ENCODE measurements around the gene DGKQ. TPM values are rescaled to one million over a fixed set of nuclear protein-coding genes. Genes with fewer than 3 reads are reported as not detected.
A peak's percentile ranks its signal among the peaks of the same experiment; 100 is the strongest.

DGKQ gene
- total and polyA plus RNA-seq, 10 donors, result 6.3 to 26.3 (median 16.1) TPM

DNA sequence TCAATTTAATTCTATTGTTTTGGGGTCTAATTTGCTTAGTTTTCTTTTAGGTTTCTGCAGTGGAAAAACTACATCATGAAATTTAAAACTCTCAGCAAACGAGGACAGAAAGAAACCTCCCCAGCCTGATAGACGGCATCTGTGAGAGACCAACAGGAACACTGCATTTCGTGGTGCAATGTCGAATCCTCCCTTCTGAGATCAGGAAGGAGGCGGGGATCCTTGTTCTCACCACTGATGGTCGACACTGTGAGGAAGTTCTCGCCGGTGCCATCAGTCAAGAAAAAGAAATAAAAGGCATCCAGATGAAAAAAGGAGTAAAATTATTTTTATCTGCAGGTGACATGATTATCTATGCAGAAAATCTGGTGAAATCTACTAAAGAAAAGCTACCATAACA, 57.8 kb downstream of the DGKQ start:
- intact Hi-C loops (cut with DNase I; ENCODE audit: low total_unique reads), result no loop called here
- peak overlapping the region in 5 of 8 donors; percentile 25 to 58 (median 30) for H3K27ac ChIP-seq
- 6 to 15% (median 12%) methylated on average over 8 of the region's 8 CpGs for WGBS, 5 donors
- DNase-seq, result peak; percentile 47
- peaks cover 8 to 70% (median 37%) of the 10 kb centered on the region in 6 donors for H3K4me1 ChIP-seq
- H3K9me3 ChIP-seq, result peaks cover 0 to 6% (median 0%) of the 10 kb centered on the region in 8 donors
- H3K27me3 ChIP-seq (replicated peaks in 1 of 7), result no peaks in the 10 kb centered on the region
- H3K4me3 ChIP-seq, result peak overlapping the region in 1 of 8 donors; percentile 46
- TF ChIP-seq CTCF (IDR thresholded peaks at IDR 0.05 in 8 of 11, conservative IDR thresholded peaks at IDR 0.05 in 3 of 11) (no peak), POLR2AphosphoS5 (IDR thresholded peaks at IDR 0.05) (no peak), POLR2A (IDR thresholded peaks at IDR 0.05) (no peak)
- peaks cover 0 to 30% (median 28%) of the 10 kb centered on the region in 6 donors for H3K36me3 ChIP-seq

GRCh38 chr4:915041-915474, 58.3 kb downstream of the DGKQ start:
- peak overlapping the region in 1 of 8 donors; percentile 46 for H3K4me3 ChIP-seq

DNA sequence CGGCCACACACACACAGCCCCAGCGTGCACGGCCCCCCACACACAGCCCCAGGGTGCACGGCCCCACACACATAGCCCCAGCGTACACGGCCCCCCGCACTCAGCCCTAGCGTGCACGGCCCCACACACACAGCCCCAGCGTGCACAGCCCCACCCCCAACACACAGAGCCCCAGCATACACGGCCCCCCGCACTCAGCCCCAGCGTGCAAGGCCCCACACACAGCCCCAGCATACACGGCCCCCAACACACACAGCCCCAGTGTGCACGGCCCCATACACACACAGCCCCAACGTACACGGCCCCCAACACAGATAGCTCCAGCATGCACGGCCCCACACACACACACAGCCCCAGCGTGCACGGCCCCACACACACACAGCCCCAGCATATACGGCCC, 58.8 kb downstream of the DGKQ start:
- peak; percentile 22 for DNase-seq
- Histone ChIP-seq H3K36me3 (peaks cover 0 to 40% (median 36%) of the 10 kb centered on the region in 6 donors), H3K9me3 (peaks cover 0 to 6% (median 0%) of the 10 kb centered on the region in 8 donors), H3K4me1 (peaks cover 8 to 59% (median 28%) of the 10 kb centered on the region in 6 donors), H3K27ac (no peak overlapping the region), H3K4me3 (no peak overlapping the region), H3K27me3 (replicated peaks in 1 of 7) (no peaks in the 10 kb centered on the region)
- intact Hi-C loops (cut with DNase I; ENCODE audit: low total_unique reads), result no loop called here
- TF ChIP-seq POLR2AphosphoS5 (IDR thresholded peaks at IDR 0.05) (no peak), POLR2A (IDR thresholded peaks at IDR 0.05) (no peak), CTCF (IDR thresholded peaks at IDR 0.05 in 8 of 11, conservative IDR thresholded peaks at IDR 0.05 in 3 of 11) (no peak)
- 80 to 93% (median 86%) methylated on average over 6 to 21 of the region's 21 CpGs for WGBS, 5 donors

More at GRCh38 chr4:915041-915474, 58.3 kb downstream of the DGKQ start:
- Histone ChIP-seq H3K9me3 (peaks cover 0 to 6% (median 0%) of the 10 kb centered on the region in 8 donors), H3K27me3 (replicated peaks in 1 of 7) (no peaks in the 10 kb centered on the region), H3K4me1 (peaks cover 8 to 64% (median 33%) of the 10 kb centered on the region in 6 donors), H3K27ac (peak overlapping the region in 5 of 8 donors; percentile 25 to 58 (median 30)), H3K36me3 (peaks cover 0 to 35% (median 30%) of the 10 kb centered on the region in 6 donors)
- WGBS, 5 donors, result 37 to 43% (median 40%) methylated on average over 12 to 20 of the region's 20 CpGs
- peak; percentile 74 for DNase-seq
- intact Hi-C loops (cut with DNase I; ENCODE audit: low total_unique reads), result no loop called here
- TF ChIP-seq CTCF (IDR thresholded peaks at IDR 0.05 in 8 of 11, conservative IDR thresholded peaks at IDR 0.05 in 3 of 11) (no peak), POLR2A (IDR thresholded peaks at IDR 0.05) (no peak), POLR2AphosphoS5 (IDR thresholded peaks at IDR 0.05) (peak in 2 of 3 donors; percentile 12 to 26)

- 89 to 96% (median 92%) methylated on average over 4 of the region's 4 CpGs for WGBS, 5 donors
- no peak for TF ChIP-seq POLR2AphosphoS5 (IDR thresholded peaks at IDR 0.05)
- TF ChIP-seq POLR2A (IDR thresholded peaks at IDR 0.05), result no peak
- TF ChIP-seq CTCF (IDR thresholded peaks at IDR 0.05 in 8 of 11, conservative IDR thresholded peaks at IDR 0.05 in 3 of 11), result no peak
- Histone ChIP-seq H3K4me1 (peaks cover 8 to 52% (median 25%) of the 10 kb centered on the region in 6 donors), H3K36me3 (peaks cover 0 to 53% (median 44%) of the 10 kb centered on the region in 6 donors), H3K27me3 (replicated peaks in 1 of 7) (no peaks in the 10 kb centered on the region), H3K4me3 (no peak overlapping the region), H3K9me3 (peaks cover 0 to 5% (median 0%) of the 10 kb centered on the region in 8 donors), H3K27ac (no peak overlapping the region)
- intact Hi-C loops (cut with DNase I; ENCODE audit: low total_unique reads), result no loop called here
- peak; percentile 27 for DNase-seq
Observed at GRCh38 chr4:913280-913618, 60.1 kb downstream of the DGKQ start.

Measured in spleen (tissue), 11 donors.